HK-2 (cell line): Measurements from ENCODE around the gene MAML2.
"Not testable (repeated sequence)": the region's sequence is repeated elsewhere in the genome, so short reads cannot be mapped to it uniquely, and the experiment has no call there.

Experiments
- DNase-seq: peaks from one replicate; pipeline ENCODE4 v3.0.0-alpha.2; 2018; ENCODE audit not compliant: unreplicated experiment

MAML2 gene

DNA sequence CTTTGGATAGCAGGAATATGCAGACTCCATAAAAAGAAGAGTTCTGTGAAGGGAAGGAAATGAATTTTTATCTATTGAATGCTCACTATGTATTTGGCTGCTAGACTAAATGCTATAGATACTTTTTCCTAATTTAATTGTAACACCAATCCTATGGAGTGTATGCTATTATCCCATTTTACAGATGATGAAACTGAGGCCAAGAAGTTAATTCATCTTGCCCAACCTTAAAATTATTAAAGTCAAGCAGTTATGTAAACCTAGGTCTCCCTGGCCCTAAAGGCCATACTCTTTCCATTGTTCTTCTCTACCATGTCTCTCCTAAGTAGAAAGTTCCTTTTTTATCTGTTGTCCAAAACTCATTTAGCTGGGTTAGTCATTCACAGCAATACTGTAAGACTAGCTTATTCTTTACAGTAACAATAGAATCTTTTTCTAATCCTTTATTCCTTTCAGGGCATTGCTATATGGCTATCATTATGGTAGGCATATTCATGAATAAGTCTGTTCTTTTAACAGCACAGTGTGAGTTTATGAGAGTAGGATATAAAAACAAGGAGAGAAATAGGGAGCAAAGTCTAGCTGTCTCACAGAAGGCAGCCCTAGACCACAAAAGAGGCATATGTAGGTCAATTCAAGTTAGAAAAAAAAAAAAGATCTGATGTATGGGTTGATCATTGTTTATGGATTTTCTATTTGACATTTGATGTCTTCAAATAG lies 50.5 kb downstream of the MAML2 start:
- no peak for DNase-seq

DNA sequence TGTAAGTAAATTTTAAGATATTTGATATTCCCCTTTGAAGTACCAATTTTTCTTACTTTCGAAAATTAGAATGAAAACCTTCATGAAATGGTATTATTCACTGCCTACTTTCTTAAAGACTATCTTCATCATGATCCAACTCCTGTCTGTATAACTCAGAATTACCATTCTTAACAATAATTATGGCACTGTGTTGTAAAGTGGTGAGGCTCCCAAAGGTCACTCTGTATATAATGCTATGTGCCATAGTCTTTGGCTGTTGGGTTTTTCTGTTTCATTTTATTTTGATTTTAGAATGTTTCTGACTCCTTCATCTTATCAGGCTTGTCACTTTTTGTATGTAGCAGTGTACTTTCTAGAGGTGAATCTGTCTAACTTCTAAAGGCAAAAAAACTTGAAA lies 52.4 kb downstream of the MAML2 start:
- DNase-seq, result no peak

DNA sequence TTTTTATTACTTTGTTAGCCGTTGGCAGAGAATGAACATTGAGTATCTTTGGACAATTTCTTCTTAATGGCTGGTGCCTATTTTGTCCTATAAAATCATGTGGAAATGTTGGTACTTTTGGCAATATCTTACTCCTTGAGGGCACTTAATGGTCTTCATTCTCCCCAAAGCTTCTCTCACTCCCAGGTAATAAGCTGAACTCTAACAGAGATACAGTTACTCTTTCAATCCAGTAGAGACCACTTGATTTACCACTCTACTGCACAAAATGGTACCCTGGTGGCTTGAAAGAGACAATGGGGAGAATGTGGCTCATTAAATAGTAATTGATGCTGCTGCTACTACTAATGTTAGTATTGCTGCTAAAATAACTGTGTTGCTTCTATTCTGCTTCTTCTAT lies 53.0 kb downstream of the MAML2 start:
- DNase-seq, result no peak

DNA sequence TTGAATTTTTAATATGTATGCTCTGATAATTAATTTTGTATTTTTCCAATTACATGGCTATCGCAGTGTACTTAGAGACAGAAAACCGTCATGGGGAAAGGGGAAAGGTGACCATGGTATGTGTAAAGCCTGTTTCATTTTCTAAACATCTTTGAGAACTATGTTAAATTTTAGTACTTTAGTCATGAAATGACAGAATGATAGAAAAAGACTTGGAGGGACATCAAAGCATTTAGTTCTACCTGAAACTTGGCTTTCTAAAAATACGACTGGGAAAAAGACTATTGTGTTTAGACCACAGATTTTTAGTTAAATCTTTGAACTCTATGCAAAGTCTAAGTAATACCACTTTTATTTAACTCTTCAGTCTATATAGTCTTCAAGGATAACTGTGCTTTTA lies 54.1 kb downstream of the MAML2 start:
- DNase-seq, result no peak

DNA sequence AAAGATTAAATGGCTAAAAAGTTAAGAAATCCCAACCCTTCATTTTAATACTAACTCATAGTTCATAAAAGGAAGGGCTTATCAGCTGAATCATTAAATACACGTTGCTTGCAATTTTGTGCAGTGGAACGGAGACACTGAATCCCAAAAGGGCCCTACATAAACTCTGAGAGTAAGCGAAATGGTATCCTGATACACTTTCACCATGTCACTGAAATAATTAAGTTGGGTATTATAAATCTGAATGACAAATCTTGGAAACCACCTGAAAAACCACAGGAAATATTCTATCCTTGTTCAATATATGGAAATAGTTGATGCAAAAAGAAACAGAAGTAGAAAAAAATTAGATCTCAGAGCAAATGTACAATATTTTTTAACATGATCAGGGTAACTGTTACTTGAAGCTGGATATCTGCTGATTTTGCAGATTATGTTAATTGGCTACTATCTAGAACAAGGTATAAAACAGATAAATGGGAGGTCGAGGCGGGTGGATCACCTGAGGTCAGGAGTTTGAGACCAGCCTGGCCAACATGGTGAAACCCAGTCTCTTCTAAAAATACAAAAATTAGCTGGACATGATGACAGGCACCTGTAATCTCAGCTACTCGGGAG lies 55.1 kb downstream of the MAML2 start:
- DNase-seq, result no peak

DNA sequence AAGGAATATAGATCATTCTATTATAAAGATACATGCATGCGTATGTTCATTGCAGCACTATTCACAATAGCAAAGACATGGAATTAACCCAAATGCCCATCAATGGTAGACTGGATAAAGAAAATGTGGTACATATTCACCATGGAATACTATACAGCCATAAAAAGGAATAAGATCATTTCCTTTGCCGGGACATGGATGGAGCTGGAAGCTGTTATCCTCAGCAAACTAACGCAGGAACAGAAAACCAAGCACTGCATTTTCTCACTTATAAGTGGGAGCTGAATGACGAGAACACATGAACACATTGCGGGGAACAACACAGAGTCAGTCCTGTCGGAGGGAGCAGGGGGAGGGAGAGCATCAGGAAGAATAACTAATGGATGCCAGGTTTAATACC lies 57.0 kb downstream of the MAML2 start:
- not testable (repeated sequence) for DNase-seq

DNA sequence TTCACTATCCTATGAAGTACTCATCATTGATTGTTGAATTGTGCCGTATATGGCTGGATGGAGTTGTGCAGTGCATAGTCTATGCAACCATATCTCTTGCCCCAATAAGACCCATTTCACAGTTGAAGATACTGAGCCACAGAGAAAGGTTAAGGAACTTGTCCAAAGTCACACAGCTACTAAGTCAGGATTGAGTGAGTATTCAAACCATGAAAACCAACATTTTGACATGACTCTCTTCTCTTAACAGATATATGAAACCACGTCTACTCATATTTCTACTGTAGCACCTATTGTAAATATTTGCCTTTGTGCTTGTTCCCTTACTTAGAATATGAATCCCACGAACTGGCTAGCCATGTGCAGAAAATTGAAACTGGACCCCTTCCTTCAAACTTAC lies 58.1 kb downstream of the MAML2 start:
- no peak for DNase-seq

DNA sequence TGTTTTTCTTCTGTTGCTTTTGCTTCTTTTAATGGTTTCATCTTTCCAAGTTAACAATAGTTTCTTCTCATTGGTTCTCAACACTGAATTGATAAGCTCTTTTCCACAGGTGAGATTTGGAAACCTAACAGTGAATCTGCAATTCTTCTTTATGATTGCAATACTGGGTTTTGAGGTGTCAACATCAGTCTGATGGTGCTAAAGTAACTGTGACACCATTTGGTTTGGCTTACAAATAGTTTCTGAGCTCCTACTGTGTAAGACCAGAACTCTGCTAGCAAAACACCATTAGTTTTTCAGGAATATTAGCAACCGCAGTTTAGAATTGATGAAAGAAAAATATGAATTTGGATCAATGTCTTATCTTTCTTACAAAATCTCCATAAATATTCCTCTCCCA lies 58.6 kb downstream of the MAML2 start:
- no peak for DNase-seq

DNA sequence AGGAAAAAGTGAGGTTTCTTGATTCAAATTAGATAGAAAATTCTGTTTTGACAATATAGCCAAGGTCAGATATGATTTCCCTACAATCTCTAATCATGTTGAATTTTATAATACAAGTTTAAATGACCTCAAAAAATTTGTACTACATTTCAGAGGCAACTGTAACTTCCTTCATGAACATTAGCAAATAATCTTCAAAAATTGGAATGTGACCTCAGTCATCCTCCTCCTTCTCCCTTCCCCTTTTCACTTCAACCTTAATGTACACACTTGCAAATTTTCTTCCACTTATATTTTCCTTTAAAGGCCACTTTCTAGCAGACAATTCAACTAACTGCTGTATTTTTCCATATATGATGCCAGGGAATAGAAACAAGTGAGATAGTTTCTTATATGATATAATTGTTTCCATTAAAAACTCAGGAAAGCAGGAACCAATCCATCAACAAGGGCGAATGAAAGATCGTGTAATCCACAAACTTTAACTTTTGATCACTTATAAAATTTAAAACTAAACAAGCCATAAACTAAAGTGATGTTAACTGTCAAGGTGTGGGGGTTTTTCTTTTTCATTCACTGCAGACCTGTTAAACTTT lies 60.3 kb downstream of the MAML2 start:
- DNase-seq, result no peak

DNA sequence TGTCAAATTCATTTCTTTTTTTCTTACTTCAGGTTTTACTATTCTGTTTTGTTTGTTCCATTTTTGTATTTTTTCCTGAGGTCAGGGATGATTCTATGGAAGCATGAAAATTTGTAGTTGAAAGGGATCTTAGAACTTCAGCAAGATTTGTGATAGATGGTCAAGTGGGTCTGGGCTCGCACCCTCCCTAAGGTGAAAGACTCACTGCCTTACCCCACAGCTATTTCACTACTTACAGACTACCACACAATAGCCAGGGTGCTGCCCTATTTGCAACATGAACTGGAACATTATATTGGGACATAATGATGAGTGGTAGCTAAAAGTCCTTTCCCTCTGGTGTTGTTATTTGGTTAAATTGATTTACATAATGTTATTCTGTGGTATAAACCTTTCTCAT lies 62.6 kb downstream of the MAML2 start:
- DNase-seq, result no peak

DNA sequence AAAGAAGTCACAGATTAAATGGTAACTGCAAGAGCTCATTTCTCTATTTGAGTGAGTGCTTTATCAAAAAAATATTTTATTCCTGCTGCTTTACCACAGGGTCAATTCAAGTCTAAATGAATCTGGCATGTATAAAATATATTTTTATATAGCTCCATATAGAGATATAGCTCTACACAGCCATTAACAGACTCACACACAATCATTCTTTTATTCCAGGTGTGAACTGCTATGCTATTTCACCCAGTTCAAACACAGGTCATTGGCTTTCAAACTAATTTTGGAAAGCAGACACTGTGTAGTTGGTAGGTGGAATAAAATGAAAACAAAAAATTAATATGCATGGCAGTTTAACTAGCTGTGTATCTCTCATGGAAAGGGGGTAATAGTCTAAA lies 63.1 kb downstream of the MAML2 start:
- no peak for DNase-seq

DNA sequence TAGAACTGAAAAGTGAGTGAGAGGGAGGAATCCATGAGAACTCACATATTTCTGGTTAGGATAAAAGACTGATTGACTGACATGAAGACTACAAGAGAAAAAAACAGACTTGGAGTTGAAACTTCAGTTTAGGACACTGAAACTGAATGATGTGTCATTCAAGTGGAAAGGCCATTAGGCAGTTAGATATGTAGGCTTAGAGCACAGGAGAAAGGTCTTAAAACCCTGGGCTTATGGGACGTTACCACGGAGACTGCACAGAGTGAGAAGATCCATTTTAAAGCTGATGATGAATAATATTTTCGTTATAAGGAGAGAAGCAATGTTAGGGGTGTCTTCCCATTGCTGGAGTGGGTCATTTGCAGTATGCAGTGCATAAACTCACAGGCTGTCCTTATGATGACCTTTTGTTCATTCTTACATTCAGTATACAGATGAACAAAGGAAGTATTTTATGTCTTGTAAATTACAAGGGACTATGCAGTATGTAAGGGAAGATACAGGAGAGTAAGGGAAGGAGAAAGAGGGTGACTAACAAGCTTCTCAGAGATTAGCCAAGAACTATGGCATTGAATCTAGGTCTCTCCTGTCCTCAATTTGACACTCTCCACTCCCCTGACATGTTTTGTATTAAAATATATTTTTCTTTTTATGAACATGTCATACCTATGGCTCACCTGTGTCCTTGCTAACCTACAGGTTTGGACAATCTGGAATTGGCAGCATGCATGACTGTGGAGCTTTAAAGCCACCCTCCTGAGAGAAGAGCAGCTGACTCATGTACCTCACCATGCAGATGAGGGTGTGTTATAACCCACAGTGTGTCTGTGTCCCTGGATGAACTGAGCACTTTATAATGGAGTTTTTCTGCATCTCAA lies 63.7 kb downstream of the MAML2 start:
- DNase-seq, result no peak

DNA sequence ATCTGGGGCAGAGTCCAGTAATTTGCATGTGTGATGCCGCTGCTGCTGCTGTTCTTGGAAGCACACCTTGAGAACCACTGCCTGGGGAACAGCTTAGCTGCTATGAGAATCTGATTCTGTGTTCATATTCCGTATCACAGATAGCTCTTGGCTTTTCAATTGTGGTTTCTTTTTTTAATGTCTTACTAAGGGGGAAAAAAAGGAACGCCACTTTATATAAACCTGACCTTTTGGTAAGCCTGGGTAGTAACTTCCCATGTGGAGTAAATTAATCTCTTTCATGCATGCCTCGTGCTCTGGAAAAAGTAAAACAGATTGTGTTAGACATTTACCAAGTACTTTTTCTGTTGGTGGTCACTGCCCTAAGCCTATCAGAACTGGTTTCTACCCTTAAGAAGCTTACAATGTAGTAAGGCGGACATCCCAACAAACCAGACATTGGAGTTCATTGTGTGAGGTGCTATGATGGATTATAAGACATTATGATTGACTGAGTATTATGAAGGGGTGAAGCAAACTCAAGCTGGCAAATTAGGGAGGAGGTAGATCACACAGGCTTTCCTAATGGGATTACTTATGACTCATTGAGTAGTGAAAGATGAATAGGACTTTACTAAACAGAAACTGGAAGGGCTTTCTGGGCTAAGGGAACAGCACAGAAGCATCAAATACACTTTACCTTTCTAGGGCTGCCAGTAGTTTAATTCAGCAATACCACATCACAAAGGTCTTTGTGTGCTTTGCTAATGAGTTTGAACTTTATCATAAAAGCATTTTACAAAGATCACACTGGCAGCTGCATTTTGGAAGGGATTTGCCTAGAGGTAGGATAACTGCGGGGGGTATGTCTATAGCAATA lies 64.7 kb downstream of the MAML2 start:
- DNase-seq, result no peak

DNA sequence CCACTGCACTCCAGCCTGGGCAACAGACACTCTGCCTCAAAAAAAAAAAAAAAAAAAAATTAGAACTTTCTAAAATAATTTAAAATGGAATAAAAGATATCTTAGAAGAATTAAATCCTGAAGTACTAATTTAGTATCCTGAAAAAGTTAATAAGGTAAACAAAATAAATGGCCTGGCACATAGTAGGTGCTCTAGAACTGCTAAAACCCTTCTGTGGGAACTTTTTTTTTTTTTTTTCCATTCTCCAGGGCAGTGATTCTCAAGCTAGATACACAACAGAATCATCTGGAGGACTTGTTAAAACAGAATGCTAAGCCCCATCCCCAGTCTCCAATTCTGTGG lies 65.3 kb downstream of the MAML2 start:
- no peak for DNase-seq

DNA sequence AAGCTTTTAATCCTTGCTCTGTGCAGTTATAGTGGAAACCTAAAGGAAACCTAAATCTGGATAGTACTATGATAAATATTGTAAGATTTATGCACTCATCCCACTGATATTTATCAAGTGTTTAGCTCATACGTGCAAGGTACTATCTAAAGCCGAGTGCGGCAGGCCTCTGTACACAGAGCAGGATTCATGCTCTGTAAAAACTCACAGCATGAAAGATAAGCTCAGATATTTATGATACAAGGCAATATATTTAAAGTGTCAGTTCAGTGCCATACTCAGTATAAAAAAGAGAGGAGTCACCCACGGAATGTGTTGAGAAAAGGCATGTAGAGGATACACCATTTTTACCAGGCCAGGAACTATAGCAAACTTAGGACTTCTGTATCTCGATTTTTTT lies 66.2 kb downstream of the MAML2 start:
- DNase-seq, result no peak

DNA sequence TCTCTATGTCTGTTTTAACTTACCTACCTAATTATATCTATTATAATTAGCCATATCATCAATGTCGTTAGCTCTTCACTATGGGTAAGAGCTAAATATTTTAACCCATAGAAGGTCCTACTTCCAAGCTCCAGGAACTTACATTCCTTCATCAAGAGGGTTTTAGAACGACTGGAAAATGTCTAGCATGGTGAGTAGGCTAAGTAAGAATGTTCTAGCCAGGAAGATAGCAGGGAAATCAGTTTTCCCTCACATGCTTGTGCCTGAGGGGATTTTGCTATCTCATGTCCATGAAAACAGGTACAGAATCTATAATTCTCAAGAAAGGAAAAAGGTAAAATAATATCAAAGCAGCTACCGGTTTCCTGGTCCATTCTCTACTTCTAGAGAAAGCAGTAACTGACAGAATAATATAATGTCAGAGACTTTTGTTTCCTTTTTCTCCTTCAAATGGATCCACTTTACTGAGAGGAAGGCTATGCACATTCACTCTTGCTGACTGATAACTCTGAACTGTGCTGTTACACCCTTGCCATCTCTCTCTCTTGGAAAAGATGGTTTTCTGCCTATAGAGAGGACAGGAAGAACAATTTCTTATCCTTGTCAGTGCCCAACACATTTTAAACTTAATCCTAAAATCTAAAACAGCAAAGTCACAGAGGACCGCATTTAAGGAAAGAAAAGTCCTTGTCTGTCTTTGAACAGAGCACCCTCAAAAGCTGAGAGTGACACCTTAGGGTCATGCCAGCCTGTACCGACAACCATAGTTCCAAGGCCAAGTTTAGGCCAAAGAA lies 67.0 kb downstream of the MAML2 start:
- no peak for DNase-seq

DNA sequence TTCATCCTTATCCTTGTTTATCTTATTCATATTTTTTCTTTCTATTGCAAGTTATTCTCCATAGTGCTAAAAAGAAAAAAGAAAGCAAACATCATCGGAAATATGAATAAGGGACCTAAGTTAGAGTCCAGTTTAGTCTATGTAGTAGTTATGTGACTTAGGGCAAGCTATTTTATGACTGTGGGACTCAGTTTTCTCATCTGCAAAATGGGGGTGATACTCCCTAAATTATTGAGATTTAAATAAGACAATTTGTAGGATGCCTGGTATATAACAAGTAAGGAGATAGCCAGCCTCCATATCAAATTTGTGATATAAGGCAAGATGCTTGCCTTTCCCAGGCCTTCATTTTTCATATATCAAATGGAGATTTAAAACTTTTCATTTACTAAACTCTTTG lies 69.5 kb downstream of the MAML2 start:
- DNase-seq, result no peak

DNA sequence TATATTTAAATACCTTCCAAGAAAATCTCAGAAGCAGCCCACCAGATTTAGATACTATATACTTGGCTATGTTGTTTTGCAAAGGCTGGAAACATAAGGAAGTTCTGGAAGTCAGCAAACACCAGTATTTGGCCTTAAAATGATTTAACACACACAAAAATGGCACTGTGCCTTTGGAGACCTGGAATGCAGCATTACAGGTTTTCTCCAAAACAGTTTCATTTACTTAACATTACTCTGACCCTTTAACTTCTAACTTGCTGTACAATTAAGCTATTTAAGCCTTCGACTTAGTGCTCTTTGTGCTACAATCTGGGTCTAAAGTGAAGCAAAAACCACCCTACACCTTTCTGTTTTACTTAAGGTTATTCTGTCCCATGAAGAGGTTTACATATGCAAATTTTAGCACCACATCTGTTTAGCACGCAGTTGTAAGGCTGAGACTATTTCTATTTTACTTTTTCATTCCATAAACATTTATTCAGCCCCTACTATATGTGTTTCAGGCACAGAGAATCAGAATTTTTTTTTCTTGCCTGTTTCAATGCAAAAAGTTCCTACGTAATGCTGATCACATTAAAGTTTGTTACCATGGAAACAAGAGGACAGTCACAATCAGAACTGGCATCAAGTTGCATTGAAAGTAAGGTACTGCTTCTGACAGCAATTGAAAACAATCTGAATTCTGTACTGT lies 70.3 kb downstream of the MAML2 start:
- no peak for DNase-seq

DNA sequence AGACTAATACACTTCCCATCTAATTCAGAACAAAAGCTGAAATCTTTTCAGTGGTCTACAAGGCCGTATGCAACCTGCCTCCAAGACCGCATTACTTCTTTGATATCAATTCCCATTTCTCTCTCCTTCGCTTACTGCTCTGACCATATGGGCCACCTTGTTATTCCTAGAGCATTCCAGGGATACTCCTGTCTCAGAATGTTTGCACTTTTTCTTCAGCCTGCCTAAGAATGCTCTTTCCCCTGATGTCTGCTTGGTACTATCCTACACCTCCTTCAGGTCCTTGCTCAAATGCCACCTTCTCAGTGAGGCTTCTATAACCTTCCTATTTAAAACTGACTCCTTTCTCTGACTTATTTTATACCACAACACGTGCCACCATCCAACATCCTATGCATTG lies 71.2 kb downstream of the MAML2 start:
- no peak for DNase-seq

DNA sequence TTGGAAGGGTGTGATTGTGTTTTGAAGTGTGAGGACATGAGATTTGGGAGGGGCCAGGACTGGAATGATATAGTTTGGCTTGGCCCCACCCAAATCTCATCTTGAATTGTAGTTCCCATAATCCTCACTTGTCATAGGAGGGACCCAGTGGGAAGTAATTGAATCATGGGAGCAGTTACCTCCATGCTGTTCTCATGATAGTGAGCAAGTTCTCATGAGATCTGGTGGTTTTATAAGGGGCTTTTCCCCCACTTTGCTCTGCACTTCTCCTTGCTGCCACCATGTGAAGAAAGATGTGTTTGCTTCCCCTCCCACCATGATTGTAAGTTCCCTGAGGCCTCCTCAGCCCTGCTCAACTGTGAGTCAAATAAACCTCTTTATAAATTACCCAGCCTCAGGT lies 71.6 kb downstream of the MAML2 start:
- not testable (repeated sequence) for DNase-seq
